SU-DHL-6 (cell line): ENCODE results near the gene TMEM214.

Source experiments
- EZH2phosphoT487 ChIP-seq: fragments of 200-600 bp; sonication (generic), shearing (Covaris generic); conservative IDR thresholded peaks from 2 replicates; pipeline ENCODE4 v1.6.1; 2018; ENCODE audit warnings: mild to moderate bottlenecking, antibody characterized with exemption, low read length, moderate library complexity, mixed read lengths
- TF ChIP-seq, protein P1 (sequence below): fragments of 200-600 bp; sonication (generic); IDR thresholded peaks from one replicate; pipeline ENCODE4 v1.5.1; 2017; ENCODE audit warnings: antibody characterized with exemption, mild to moderate bottlenecking, low read length, moderate library complexity; ENCODE audit not compliant: insufficient read depth, poor library complexity, severe bottlenecking

DNA sequence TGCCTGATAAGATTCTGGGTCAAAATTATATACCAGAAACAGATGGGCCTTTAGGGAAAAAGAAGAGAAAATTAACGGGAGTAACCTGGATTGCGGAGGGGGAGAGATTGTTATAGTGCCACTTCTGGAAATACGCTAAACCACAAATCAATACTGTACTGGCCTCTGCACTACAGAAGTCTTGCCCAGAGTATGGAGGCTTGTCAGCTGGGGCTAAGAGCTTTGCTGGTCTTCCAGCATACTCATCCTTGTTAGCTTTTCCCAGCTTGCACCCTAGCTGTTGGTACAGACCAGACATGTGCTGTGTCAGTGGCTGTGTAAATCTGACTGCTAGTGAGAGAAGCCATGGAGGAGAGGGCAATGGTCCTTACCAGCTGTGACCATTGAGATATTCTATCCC, 27.6 kb downstream of the TMEM214 start:
- TF ChIP-seq, protein P1, sequence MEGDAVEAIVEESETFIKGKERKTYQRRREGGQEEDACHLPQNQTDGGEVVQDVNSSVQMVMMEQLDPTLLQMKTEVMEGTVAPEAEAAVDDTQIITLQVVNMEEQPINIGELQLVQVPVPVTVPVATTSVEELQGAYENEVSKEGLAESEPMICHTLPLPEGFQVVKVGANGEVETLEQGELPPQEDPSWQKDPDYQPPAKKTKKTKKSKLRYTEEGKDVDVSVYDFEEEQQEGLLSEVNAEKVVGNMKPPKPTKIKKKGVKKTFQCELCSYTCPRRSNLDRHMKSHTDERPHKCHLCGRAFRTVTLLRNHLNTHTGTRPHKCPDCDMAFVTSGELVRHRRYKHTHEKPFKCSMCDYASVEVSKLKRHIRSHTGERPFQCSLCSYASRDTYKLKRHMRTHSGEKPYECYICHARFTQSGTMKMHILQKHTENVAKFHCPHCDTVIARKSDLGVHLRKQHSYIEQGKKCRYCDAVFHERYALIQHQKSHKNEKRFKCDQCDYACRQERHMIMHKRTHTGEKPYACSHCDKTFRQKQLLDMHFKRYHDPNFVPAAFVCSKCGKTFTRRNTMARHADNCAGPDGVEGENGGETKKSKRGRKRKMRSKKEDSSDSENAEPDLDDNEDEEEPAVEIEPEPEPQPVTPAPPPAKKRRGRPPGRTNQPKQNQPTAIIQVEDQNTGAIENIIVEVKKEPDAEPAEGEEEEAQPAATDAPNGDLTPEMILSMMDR: no peak
- TF ChIP-seq EZH2phosphoT487: no peak
